Activated naive CD4-positive, alpha-beta T cell treated with anti-CD3 and anti-CD28 coated beads for 36 hours (primary cell): ENCODE measurements around the gene SF3B3. TPM values are rescaled to one million over a fixed set of nuclear protein-coding genes. Genes with fewer than 3 reads are reported as not detected.
"Not testable (repeated sequence)": the region's sequence is repeated elsewhere in the genome, so short reads cannot be mapped to it uniquely, and the experiment has no call there.

ENCODE experiments used
- CTCF ChIA-PET: fragments of 350-600 bp; sonication (Branson Sonifier 250); formaldehyde crosslinking; loops from one replicate; lab custom pipeline; 2021; ENCODE audit warnings: antibody characterized with exemption; lab: Charles Lee
- DNase-seq: peaks from one replicate; pipeline ENCODE4 v3.0.0-alpha.2; 2020
- H3K27ac Mint-ChIP-seq: one replicate; pipeline ENCODE4 v1.8.0; 2021; ENCODE audit warnings: mild to moderate bottlenecking, mixed read lengths
- H3K27me3 Mint-ChIP-seq: one replicate; pipeline ENCODE4 v1.8.0; 2021; ENCODE audit warnings: low read depth, mixed read lengths
- H3K36me3 Mint-ChIP-seq: one replicate; pipeline ENCODE4 v1.8.0; 2021; ENCODE audit warnings: low read depth, mixed read lengths
- H3K4me1 Mint-ChIP-seq: one replicate; pipeline ENCODE4 v1.8.0; 2021; ENCODE audit warnings: low read depth, mixed read lengths
- H3K4me3 Mint-ChIP-seq: one replicate; pipeline ENCODE4 v1.8.0; 2021; ENCODE audit warnings: mild to moderate bottlenecking, moderate library complexity, mixed read lengths
- H3K9me3 Mint-ChIP-seq: one replicate; pipeline ENCODE4 v1.8.0; 2021; ENCODE audit warnings: mixed read lengths
- intact Hi-C: fragments of 100-400 bp; cut with micrococcal nuclease; formaldehyde crosslinking; loops from one replicate; pipeline ENCODE4 v1.15.1; 2023
- total RNA-seq, 2 experiments: library from RNA; stranded (reverse); gene quantifications; one replicate each; pipeline ENCODE4 v1.2.3, GENCODE V29; 2021

SF3B3 gene
- total RNA-seq, 2 experiments from 2014 or later, result 397 to 416 TPM

- CTCF ChIA-PET, result no interaction called here
- no peaks in the 10 kb centered on the region for H3K27me3 Mint-ChIP-seq
- H3K4me3 Mint-ChIP-seq, result no peak overlapping the region
- no peak overlapping the region for H3K27ac Mint-ChIP-seq
- no peaks in the 10 kb centered on the region for H3K9me3 Mint-ChIP-seq
- intact Hi-C loops, result no loop called here
- DNase-seq, result no peak
- H3K4me1 Mint-ChIP-seq, result no peaks in the 10 kb centered on the region
- no peaks in the 10 kb centered on the region for H3K36me3 Mint-ChIP-seq
Measured at GRCh38 chr16:70612931-70613330, 89.3 kb downstream of the SF3B3 start.

GRCh38 chr16:70614208-70614951 is 90.8 kb downstream of the SF3B3 start:
- no peaks in the 10 kb centered on the region for H3K4me1 Mint-ChIP-seq
- no peaks in the 10 kb centered on the region for H3K27me3 Mint-ChIP-seq
- no peak overlapping the region for H3K4me3 Mint-ChIP-seq
- intact Hi-C loops, result no loop called here
- H3K36me3 Mint-ChIP-seq, result no peaks in the 10 kb centered on the region
- DNase-seq, result no peak
- no peak overlapping the region for H3K27ac Mint-ChIP-seq
- no peaks in the 10 kb centered on the region for H3K9me3 Mint-ChIP-seq
- CTCF ChIA-PET, result no interaction called here

- no peaks in the 10 kb centered on the region for H3K9me3 Mint-ChIP-seq
- H3K4me3 Mint-ChIP-seq, result no peak overlapping the region
- intact Hi-C loops, result no loop called here
- H3K27ac Mint-ChIP-seq, result no peak overlapping the region
- H3K4me1 Mint-ChIP-seq, result no peaks in the 10 kb centered on the region
- no peak for DNase-seq
- no peaks in the 10 kb centered on the region for H3K27me3 Mint-ChIP-seq
- CTCF ChIA-PET, result interaction anchor here (0.7 kb wide), 1 partner anchor 764 kb away, joined by 3 read pairs; no protein-coding TSS in a partner anchor
- no peaks in the 10 kb centered on the region for H3K36me3 Mint-ChIP-seq
Measured at GRCh38 chr16:70615945-70616344, 92.3 kb downstream of the SF3B3 start.

- not testable (repeated sequence) for H3K4me1 Mint-ChIP-seq
Measured at GRCh38 chr16:70621864-70622263, 98.2 kb downstream of the SF3B3 start.

More at GRCh38 chr16:70621864-70622263, 98.2 kb downstream of the SF3B3 start:
- H3K36me3 Mint-ChIP-seq, DNase-seq, H3K27me3 Mint-ChIP-seq, H3K27ac Mint-ChIP-seq, H3K4me3 Mint-ChIP-seq, intact Hi-C loops, H3K9me3 Mint-ChIP-seq, CTCF ChIA-PET: not testable (repeated sequence)

Other genes with a start within 250 kb of the SF3B3 start
- 100 to 1,000 TPM; 237 to 238 TPM for gene AARS1, start 234.3 kb upstream of the SF3B3 start, total RNA-seq
- 10 to 100 TPM; 28.7 to 31.3 TPM for gene DDX19B, start 224.6 kb upstream of the SF3B3 start, total RNA-seq
- 10 to 100 TPM; 43.4 to 46.0 TPM for gene DDX19A, start 176.9 kb upstream of the SF3B3 start, total RNA-seq
- 1 to 10 TPM; 9.3 to 9.9 TPM for gene ST3GAL2, start 84.7 kb upstream of the SF3B3 start, total RNA-seq
- gene FCSK, start 69.2 kb upstream of the SF3B3 start, total RNA-seq, result 10 to 100 TPM; 12.2 to 12.6 TPM
- 10 to 100 TPM; 42.0 to 48.7 TPM for gene COG4, start 262 bp upstream of the SF3B3 start, total RNA-seq
- not detected for gene IL34, start 122.7 kb downstream of the SF3B3 start, total RNA-seq
- 1 to 10 TPM; 2.0 TPM for gene MTSS2, start 162.2 kb downstream of the SF3B3 start, total RNA-seq